ENCODE data around the gene TTLL7. TPM values are rescaled to one million over a fixed set of nuclear protein-coding genes. Genes with fewer than 3 reads are reported as not detected.
A peak's percentile ranks its signal among the peaks of the same experiment; 100 is the strongest.

Gene TTLL7
- total RNA-seq, 1 donor from 2014 or later, result 7.8 TPM

DNA sequence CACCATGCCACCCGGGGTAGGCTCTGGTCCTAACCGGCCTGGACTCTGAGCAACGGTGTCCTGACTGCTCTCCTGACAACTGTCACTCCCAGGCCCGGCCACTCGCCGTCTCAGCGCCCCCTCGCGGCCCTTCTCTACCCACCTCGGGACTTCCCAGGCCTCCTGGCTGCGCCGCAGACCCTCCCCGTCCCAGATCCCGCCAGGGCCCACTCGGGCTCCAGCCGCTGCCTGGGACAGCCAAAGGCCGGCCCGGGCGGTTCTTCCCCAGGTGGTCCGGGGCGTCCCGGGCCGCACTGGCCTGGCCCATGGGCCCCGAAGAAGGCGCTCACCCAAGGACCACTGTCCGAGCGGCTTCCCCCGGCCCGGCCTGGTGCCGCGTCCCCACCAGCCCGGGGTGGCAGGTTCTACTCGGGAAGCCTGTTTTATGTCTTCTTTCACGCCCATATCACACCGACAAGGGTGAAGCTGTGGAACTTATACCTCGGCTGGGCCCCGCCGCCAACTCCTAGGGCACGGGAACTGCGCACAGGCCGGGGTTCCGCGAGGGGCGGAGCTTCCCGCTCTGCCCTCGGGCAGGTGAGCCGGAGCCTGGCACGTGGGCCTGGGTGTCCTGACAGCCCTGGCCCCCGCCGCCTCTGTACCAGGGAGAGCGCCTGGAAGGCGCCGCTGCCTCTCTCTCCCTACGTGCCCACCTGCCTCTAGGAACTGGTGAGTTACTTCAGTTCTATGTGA, 138.3 kb downstream of the TTLL7 start:
- Histone ChIP-seq H3K9me3 (replicated peaks) (no peaks in the 10 kb centered on the region), H3K36me3 (no peaks in the 10 kb centered on the region), H3K27ac (replicated peaks) (peak overlapping the region; percentile 87), H3K4me3 (peak overlapping the region; percentile 76), H3K4me1 (peaks cover 18% of the 10 kb centered on the region), H3K27me3 (ENCODE audit: low read depth) (no peaks in the 10 kb centered on the region)
- intact Hi-C loops (cut with micrococcal nuclease), result no loop called here
- TF ChIP-seq, protein P1, sequence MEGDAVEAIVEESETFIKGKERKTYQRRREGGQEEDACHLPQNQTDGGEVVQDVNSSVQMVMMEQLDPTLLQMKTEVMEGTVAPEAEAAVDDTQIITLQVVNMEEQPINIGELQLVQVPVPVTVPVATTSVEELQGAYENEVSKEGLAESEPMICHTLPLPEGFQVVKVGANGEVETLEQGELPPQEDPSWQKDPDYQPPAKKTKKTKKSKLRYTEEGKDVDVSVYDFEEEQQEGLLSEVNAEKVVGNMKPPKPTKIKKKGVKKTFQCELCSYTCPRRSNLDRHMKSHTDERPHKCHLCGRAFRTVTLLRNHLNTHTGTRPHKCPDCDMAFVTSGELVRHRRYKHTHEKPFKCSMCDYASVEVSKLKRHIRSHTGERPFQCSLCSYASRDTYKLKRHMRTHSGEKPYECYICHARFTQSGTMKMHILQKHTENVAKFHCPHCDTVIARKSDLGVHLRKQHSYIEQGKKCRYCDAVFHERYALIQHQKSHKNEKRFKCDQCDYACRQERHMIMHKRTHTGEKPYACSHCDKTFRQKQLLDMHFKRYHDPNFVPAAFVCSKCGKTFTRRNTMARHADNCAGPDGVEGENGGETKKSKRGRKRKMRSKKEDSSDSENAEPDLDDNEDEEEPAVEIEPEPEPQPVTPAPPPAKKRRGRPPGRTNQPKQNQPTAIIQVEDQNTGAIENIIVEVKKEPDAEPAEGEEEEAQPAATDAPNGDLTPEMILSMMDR (IDR thresholded peaks at IDR 0.05; ENCODE audit: borderline replicate concordance), result peak; percentile 86
- DNase-seq, result peak; percentile 87

DNA sequence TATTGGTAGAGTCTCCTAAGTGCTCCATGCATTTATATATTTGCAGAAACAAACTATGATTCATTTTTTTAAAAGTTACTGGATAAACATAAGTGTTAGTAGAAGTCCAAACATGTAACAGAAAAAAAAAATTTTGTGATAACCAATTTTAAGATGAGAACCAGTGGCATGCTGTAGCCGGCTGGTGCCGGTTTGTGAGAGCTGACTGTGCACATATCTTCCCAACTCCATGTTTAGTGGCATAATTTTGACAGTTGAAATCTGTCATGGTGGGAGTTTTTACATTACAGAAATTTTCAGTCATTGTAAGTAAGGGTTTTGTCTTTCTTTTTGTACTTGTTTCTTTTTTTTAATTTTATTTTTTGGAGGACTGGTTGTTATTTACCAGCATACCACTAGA, 141.2 kb downstream of the TTLL7 start:
- peaks cover 18% of the 10 kb centered on the region for H3K4me1 ChIP-seq
- H3K27me3 ChIP-seq (ENCODE audit: low read depth), result no peaks in the 10 kb centered on the region
- H3K4me3 ChIP-seq, result no peak overlapping the region
- intact Hi-C loops (cut with micrococcal nuclease), result no loop called here
- no peaks in the 10 kb centered on the region for H3K36me3 ChIP-seq
- H3K27ac ChIP-seq (replicated peaks), result no peak overlapping the region
- H3K9me3 ChIP-seq (replicated peaks), result no peaks in the 10 kb centered on the region
- TF ChIP-seq, protein P1 (IDR thresholded peaks at IDR 0.05; ENCODE audit: borderline replicate concordance), result no peak
- DNase-seq, result no peak

DNA sequence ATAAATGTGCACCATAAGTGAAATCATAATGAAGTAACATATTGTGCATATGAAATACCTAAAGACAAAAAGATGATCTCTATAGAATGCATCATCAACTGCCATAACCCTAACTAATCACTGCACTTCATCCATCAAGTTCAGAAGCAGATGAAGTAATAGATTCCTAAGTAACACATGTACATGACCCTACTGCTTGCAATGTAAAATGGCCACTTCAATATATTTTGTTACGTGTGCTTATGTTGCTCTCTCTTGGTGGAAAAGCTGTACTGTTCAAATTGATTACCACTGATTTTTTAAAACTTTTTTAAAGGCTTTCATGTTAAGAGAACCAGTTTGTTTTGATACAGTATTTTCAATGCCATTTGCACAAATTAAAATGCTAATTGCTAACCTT, 141.8 kb downstream of the TTLL7 start:
- no peak overlapping the region for H3K4me3 ChIP-seq
- no peaks in the 10 kb centered on the region for H3K36me3 ChIP-seq
- H3K4me1 ChIP-seq, result peaks cover 18% of the 10 kb centered on the region
- intact Hi-C loops (cut with micrococcal nuclease), result no loop called here
- no peak overlapping the region for H3K27ac ChIP-seq (replicated peaks)
- TF ChIP-seq, protein P1 (IDR thresholded peaks at IDR 0.05; ENCODE audit: borderline replicate concordance), result peak; percentile 51
- no peak for DNase-seq
- H3K9me3 ChIP-seq (replicated peaks), result no peaks in the 10 kb centered on the region
- no peaks in the 10 kb centered on the region for H3K27me3 ChIP-seq (ENCODE audit: low read depth)

DNA sequence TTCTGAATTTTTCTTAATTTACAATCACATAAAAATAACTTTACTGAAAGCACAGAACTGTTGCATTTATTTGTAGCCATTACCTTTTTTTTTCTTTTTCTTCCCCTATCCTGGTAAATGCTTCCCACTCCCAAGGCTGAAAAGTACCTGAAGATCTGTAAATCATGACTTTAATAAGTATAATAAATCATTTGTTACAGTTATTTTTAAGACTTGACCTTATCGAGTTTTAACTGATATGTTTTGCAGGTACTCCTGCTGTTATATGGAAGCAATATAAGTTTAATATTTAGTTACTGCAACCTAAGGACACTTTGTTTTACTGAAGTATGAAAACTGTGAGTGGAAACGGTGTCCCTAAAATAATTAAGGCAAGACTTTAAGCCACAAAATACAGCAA, 142.6 kb downstream of the TTLL7 start:
- Histone ChIP-seq H3K4me3 (no peak overlapping the region), H3K27ac (replicated peaks) (no peak overlapping the region), H3K4me1 (peaks cover 18% of the 10 kb centered on the region), H3K36me3 (no peaks in the 10 kb centered on the region), H3K27me3 (ENCODE audit: low read depth) (no peaks in the 10 kb centered on the region), H3K9me3 (replicated peaks) (no peaks in the 10 kb centered on the region)
- TF ChIP-seq, protein P1 (IDR thresholded peaks at IDR 0.05; ENCODE audit: borderline replicate concordance), result no peak
- intact Hi-C loops (cut with micrococcal nuclease), result no loop called here
- no peak for DNase-seq

DNA sequence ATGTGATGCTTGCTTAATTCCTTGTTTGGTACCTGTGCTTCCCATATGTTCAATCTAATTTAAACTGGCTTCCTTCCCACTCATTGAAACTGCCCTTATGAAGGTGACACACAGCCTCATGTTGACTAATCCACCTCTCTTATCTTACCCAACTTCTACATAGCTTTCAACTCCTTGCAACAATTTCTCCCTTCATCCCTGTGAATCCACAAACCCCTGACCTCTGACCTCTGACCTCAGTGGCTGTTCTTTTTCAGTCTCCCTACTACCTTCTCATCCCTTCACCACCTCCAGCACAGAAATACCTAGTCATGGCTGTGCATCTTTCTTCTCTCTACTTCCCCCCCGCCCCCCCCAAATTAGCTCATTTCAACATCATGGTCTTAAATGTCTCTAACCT, 144.5 kb downstream of the TTLL7 start:
- H3K9me3 ChIP-seq (replicated peaks), result no peaks in the 10 kb centered on the region
- intact Hi-C loops (cut with micrococcal nuclease), result no loop called here
- H3K27me3 ChIP-seq (ENCODE audit: low read depth), result no peaks in the 10 kb centered on the region
- no peak overlapping the region for H3K4me3 ChIP-seq
- TF ChIP-seq, protein P1 (IDR thresholded peaks at IDR 0.05; ENCODE audit: borderline replicate concordance), result no peak
- no peak overlapping the region for H3K27ac ChIP-seq (replicated peaks)
- DNase-seq, result no peak
- no peaks in the 10 kb centered on the region for H3K36me3 ChIP-seq
- peaks cover 6% of the 10 kb centered on the region for H3K4me1 ChIP-seq

Data from left ventricle myocardium inferior (tissue), 1 donor.